ENCODE results near the gene CALML4.
"Not testable (repeated sequence)": the region's sequence is repeated elsewhere in the genome, so short reads cannot be mapped to it uniquely, and the experiment has no call there.

Gene CALML4

DNA sequence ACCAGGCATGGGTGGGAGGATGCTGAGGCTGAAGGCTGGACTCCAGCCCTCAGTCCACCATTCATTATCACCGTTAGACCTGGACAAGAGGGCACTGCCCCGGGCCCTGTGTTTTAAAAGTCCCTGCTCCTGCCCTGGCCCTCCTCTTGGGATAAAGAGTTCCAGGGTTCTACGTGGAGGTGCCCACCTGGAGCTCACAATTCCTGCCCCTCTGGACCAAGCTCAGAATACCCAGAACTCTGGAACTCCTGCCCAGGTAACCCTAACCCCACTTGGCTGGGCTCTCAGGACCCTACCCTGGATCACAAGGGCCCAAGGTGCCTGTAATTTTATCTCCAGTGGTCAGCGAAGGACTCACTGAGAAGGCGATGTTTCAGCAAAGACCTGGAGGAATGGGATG lies 1.2 kb downstream of the CALML4 start:
- H3K9me3 ChIP-seq (ENCODE audit: insufficient read depth, low read depth, low read length), result no peaks in the 10 kb centered on the region
- peaks cover 21% of the 10 kb centered on the region for H3K4me1 ChIP-seq (ENCODE audit: insufficient read depth, low read length)
- H3K4me3 ChIP-seq (ENCODE audit: low read length), result no peak overlapping the region
- no peak overlapping the region for H3K27ac ChIP-seq (ENCODE audit: low read length)
- H3K9ac ChIP-seq (ENCODE audit: low read depth, low read length), result no peak overlapping the region
- H3K27me3 ChIP-seq (ENCODE audit: insufficient read depth, low read length), result no peaks in the 10 kb centered on the region
- H3K36me3 ChIP-seq (ENCODE audit: insufficient read depth, low read depth, low read length), result 0 out of 2 replicates have a peak, but pooled peaks cover 3% of the 10 kb centered on the region

DNA sequence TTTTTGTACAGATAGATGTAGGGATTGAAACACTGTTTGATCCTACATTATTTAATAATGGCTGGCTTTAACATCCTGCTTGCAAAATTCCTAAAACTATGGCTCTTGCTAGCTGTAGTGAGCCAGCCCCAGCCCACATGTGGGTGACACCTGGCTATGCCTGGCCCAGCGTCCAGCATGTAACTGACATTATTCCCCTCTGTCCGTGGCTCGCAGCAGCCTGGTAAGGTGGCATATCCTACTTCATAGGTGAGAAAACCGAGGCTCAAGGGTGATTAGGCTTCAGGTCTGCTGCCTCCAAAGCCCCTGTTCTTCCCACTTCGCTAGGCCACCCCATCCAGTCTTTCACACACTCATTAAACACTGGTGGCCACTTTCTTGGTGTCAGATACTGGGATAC lies 1.6 kb downstream of the CALML4 start:
- no peak overlapping the region for H3K9ac ChIP-seq (ENCODE audit: low read depth, low read length)
- H3K4me1 ChIP-seq (ENCODE audit: insufficient read depth, low read length), result peaks cover 21% of the 10 kb centered on the region
- no peak overlapping the region for H3K27ac ChIP-seq (ENCODE audit: low read length)
- H3K9me3 ChIP-seq (ENCODE audit: insufficient read depth, low read depth, low read length), result no peaks in the 10 kb centered on the region
- H3K27me3 ChIP-seq (ENCODE audit: insufficient read depth, low read length), result no peaks in the 10 kb centered on the region
- H3K4me3 ChIP-seq (ENCODE audit: low read length), result no peak overlapping the region
- peaks cover 3% of the 10 kb centered on the region; the same call in 1 of the 2 replicates for H3K36me3 ChIP-seq (ENCODE audit: insufficient read depth, low read depth, low read length)

DNA sequence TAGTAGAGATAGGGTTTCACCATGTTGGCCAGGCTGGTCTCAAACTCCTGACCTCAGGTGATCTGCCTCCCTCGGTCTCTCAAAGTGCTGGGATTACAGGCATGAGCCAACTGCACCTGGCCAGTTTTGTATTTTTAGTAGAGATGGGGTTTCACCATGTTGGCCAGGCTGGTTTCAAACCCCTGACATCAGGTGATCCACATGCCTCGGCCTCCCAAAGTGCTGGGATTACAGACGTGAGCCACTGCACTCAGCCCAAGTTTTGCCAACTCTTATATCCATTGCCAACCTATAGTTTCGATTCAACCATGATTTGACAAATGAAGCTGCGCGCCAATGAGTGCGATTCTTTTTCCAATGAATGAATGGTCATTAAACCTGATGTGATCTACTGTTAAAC lies 2.1 kb downstream of the CALML4 start:
- not testable (repeated sequence) for H3K9me3 ChIP-seq (ENCODE audit: insufficient read depth, low read depth, low read length); H3K36me3 ChIP-seq (ENCODE audit: insufficient read depth, low read depth, low read length); H3K4me3 ChIP-seq (ENCODE audit: low read length); H3K27ac ChIP-seq (ENCODE audit: low read length); H3K9ac ChIP-seq (ENCODE audit: low read depth, low read length); H3K27me3 ChIP-seq (ENCODE audit: insufficient read depth, low read length)
- H3K4me1 ChIP-seq (ENCODE audit: insufficient read depth, low read length), result peaks cover 21% of the 10 kb centered on the region

DNA sequence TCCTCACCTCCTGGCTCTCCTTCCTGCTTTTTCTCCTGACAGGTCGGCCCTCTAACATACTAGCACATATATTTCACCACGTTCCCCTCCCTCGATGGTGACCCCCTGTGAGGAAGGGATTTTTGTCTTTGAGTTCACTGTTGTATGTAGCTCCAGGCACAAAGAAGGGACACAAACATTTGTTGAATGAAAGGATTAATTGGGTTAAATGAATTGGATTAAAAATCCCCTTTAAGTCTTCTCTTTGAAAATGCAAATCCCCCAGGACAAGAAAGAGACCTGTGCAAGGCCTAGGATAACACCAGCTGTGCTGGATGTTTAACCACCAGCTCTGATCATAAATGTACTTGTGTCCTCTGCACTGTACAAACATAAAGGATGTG lies 3.3 kb downstream of the CALML4 start:
- H3K9ac ChIP-seq (ENCODE audit: low read depth, low read length), result no peak overlapping the region
- no peak overlapping the region for H3K27ac ChIP-seq (ENCODE audit: low read length)
- H3K4me3 ChIP-seq (ENCODE audit: low read length), result no peak overlapping the region
- no peaks in the 10 kb centered on the region for H3K27me3 ChIP-seq (ENCODE audit: insufficient read depth, low read length)
- peaks cover 21% of the 10 kb centered on the region for H3K4me1 ChIP-seq (ENCODE audit: insufficient read depth, low read length)
- H3K9me3 ChIP-seq (ENCODE audit: insufficient read depth, low read depth, low read length), result no peaks in the 10 kb centered on the region
- peaks cover 5% of the 10 kb centered on the region; the same call in 1 of the 2 replicates for H3K36me3 ChIP-seq (ENCODE audit: insufficient read depth, low read depth, low read length)

DNA sequence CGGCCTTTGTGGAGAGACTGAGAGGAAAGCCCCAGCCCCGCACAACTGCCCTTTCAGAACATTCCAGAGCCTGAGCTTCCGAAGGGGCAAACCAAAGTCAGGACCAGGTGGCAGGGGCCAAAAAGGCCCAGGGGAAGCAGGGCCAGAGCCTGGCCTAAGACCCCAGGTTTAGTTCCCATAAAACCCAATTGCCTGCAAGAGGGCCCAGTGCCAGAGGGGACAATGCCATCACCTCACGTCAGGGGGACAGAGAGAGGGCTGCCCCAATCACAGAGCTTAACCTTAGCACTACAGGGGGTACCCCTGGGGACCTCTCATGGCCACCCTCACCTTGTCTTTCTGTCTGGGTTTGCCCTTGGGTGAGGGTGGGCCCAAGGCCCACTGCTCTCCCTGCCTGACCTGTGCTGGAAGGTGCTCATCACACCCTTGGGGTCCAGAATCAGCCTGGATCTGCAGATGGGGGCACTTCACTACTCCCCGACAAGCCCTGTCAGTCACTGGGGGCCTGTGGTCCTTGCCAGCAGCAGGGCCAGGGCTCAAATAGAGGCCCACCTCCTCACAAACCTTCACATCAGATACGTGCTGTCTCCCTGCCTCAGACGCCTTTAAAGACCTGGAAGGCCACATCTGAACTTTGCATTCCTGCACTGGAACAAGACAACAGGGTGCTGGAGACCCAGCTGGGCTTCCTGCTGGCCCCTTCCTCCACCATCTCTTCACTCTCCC lies 3.8 kb downstream of the CALML4 start:
- peaks cover 17% of the 10 kb centered on the region for H3K4me1 ChIP-seq (ENCODE audit: insufficient read depth, low read length)
- no peak overlapping the region for H3K27ac ChIP-seq (ENCODE audit: low read length)
- no peaks in the 10 kb centered on the region for H3K9me3 ChIP-seq (ENCODE audit: insufficient read depth, low read depth, low read length)
- H3K9ac ChIP-seq (ENCODE audit: low read depth, low read length), result no peak overlapping the region
- no peaks in the 10 kb centered on the region for H3K27me3 ChIP-seq (ENCODE audit: insufficient read depth, low read length)
- peaks cover 5% of the 10 kb centered on the region; the same call in 1 of the 2 replicates for H3K36me3 ChIP-seq (ENCODE audit: insufficient read depth, low read depth, low read length)
- no peak overlapping the region for H3K4me3 ChIP-seq (ENCODE audit: low read length)

DNA sequence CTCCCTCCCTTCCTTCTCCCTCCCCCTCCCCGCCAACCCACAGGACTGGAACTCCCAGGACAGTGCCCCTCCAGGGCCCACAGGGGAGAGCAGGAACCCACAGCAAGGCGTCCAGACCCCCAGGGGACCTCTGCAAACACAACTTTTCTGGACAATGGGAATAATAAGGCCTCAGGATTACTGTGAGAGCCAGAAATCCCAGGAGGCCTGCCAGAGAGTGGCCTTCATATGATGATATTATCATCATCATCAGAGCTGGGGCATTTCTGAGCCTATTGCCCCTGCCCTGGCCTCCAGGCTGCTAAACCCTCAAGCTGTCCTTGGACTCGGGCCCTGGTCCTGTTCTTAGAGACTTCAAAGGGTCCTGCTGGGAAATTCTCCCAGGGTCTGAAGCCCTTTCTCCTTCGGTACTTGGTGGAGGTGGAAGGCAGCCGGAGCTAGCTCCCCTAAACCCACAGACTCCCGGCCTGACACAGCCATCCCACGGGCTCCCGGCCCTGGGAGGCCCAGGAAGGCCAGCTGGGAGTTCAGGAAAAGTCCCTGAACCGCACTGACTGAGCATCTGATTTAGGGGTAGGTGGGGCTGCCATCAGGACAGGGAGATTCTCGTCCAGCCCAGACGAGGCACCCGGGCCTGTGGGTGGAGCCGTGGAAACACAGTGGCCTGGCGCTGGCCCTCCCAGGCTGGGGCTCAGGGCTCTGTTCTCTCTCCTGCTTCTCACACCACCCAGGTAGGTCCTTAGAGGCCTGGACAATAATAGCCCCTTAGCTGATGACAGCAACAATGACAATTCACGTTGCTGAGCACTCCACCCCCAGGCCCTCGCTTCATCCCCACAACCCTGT lies 4.9 kb downstream of the CALML4 start:
- Histone ChIP-seq H3K4me1 (ENCODE audit: insufficient read depth, low read length) (peaks cover 8% of the 10 kb centered on the region; the same call in 1 of the 2 replicates), H3K9me3 (ENCODE audit: insufficient read depth, low read depth, low read length) (no peaks in the 10 kb centered on the region), H3K36me3 (ENCODE audit: insufficient read depth, low read depth, low read length) (peaks cover 5% of the 10 kb centered on the region; the same call in 1 of the 2 replicates), H3K27ac (ENCODE audit: low read length) (no peak overlapping the region), H3K27me3 (ENCODE audit: insufficient read depth, low read length) (no peaks in the 10 kb centered on the region), H3K9ac (ENCODE audit: low read depth, low read length) (no peak overlapping the region), H3K4me3 (ENCODE audit: low read length) (no peak overlapping the region)

DNA sequence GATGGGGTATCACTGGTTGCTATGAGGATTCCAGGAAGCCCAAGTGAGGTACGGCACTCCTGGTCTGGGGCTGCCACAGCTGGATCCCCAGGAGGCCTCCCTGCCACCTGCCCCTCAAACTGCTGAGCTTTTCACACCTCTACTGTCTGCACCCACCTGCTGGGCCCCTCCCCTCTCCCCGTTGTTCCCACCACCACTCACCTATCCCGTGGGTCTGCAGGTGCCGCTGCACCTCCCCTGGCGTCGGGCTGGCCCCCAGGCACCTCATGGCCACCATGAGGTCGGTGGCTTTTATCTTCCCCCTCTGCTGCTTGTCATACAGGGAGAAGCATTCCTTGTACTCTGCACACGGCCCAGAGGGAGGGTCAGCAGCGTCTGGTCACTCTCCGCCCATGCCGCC lies 5.8 kb downstream of the CALML4 start:
- Histone ChIP-seq H3K9ac (ENCODE audit: low read depth, low read length) (no peak overlapping the region), H3K36me3 (ENCODE audit: insufficient read depth, low read depth, low read length) (peaks cover 5% of the 10 kb centered on the region; the same call in 1 of the 2 replicates), H3K27me3 (ENCODE audit: insufficient read depth, low read length) (no peaks in the 10 kb centered on the region), H3K4me1 (ENCODE audit: insufficient read depth, low read length) (peaks cover 8% of the 10 kb centered on the region; the same call in 1 of the 2 replicates), H3K4me3 (ENCODE audit: low read length) (no peak overlapping the region), H3K9me3 (ENCODE audit: insufficient read depth, low read depth, low read length) (no peaks in the 10 kb centered on the region), H3K27ac (ENCODE audit: low read length) (no peak overlapping the region)

DNA sequence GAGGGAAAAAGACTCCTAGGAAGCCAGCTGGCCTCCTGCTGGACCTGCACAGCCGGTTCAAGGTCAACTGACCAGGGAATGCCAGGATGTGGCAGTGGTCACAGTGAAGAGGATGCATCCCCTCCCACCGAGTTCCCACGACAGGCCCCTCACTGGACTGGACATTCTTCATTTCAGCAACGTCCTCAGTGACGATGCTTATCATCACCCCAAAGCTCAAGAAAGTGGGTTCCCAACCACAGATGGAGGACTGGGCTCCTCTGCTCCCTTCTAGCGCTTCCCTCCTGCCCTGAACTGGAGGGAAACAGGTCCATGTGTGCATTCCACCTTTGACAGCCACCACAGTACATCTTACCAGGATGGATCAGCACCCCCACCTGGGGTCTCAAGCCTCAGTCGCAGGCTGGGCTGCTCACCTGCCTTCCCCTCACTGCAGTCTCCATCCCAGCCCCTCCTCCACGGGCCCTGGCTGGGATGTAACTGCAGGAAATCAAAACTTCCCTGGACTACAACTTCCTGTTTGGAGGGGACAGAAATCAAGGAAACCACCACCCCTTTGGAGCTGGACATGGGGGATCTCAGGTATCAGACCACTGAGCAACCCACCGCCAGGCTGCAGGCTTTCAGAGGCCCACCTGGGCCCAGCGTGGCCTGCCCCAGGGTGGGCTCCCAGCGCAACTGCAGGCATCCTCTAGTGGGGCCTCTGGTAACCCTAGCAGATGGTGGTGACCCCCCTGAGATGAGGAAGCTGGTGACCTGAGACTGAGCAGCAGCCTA lies 7.3 kb downstream of the CALML4 start:
- H3K9me3 ChIP-seq (ENCODE audit: insufficient read depth, low read depth, low read length), result no peaks in the 10 kb centered on the region
- no peak overlapping the region for H3K4me3 ChIP-seq (ENCODE audit: low read length)
- no peak overlapping the region for H3K27ac ChIP-seq (ENCODE audit: low read length)
- H3K27me3 ChIP-seq (ENCODE audit: insufficient read depth, low read length), result no peaks in the 10 kb centered on the region
- H3K36me3 ChIP-seq (ENCODE audit: insufficient read depth, low read depth, low read length), result peaks cover 17% of the 10 kb centered on the region
- H3K9ac ChIP-seq (ENCODE audit: low read depth, low read length), result no peak overlapping the region
- peaks cover 8% of the 10 kb centered on the region; the same call in 1 of the 2 replicates for H3K4me1 ChIP-seq (ENCODE audit: insufficient read depth, low read length)

DNA sequence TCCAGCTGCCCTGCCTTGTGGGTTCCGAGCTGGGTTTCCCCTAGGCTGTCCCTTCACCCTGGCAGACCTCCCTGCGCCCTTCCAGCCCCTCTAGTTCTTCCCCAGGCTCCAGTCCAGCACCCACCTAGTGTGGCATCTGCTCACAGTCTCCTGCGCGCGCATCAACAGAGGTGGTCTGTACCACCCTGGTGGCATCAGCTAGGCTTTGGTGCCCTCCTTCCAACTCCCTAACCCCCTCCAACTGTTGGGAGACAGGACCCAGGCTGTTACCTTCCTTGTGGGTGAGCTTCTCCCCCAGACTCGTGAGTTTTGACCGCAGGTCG lies 8.0 kb downstream of the CALML4 start:
- peaks cover 25% of the 10 kb centered on the region for H3K36me3 ChIP-seq (ENCODE audit: insufficient read depth, low read depth, low read length)
- H3K9ac ChIP-seq (ENCODE audit: low read depth, low read length), result no peak overlapping the region
- H3K4me1 ChIP-seq (ENCODE audit: insufficient read depth, low read length), result peaks cover 5% of the 10 kb centered on the region; the same call in 1 of the 2 replicates
- H3K9me3 ChIP-seq (ENCODE audit: insufficient read depth, low read depth, low read length), result no peaks in the 10 kb centered on the region
- no peak overlapping the region for H3K27ac ChIP-seq (ENCODE audit: low read length)
- H3K4me3 ChIP-seq (ENCODE audit: low read length), result no peak overlapping the region
- no peaks in the 10 kb centered on the region for H3K27me3 ChIP-seq (ENCODE audit: insufficient read depth, low read length)

DNA sequence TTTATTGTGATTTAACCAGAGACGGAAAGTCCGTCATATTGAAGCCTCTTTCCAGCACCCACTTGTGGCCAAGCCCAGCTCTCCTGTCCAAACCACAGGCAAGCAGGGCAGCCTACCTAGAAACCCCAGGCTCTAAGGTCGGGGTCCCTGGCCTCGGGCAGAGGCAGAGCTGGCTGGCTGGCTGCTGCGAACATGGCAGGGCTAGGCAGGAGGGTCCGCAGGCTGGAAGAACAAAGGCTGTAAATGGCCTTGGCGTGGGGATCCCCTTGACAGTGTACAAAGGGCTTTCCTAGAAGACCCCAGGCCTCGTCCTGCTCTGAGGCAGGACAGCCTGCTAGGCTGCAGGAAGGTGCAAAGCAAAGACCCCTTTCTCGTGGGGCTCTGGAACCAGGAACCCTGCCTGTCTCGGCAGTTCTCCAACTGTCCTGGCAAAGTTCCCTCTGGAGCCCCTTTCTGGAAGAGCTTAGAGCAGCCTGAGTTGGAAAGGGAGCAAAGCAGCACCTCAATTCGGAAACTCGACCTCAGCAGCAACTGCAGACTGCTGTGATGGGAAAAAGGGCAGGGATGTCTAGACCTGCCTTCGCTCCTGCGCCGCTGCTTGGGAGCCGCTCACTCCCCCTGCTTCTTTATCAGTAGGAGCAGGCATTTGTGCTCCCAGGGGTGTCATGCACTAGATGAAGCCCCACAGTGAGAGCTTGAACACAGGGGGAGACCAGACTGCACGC lies 8.5 kb downstream of the CALML4 start:
- no peak overlapping the region for H3K9ac ChIP-seq (ENCODE audit: low read depth, low read length)
- H3K36me3 ChIP-seq (ENCODE audit: insufficient read depth, low read depth, low read length), result peaks cover 29% of the 10 kb centered on the region
- no peaks in the 10 kb centered on the region for H3K9me3 ChIP-seq (ENCODE audit: insufficient read depth, low read depth, low read length)
- no peak overlapping the region for H3K4me3 ChIP-seq (ENCODE audit: low read length)
- peaks cover 4% of the 10 kb centered on the region; the same call in 1 of the 2 replicates for H3K4me1 ChIP-seq (ENCODE audit: insufficient read depth, low read length)
- H3K27me3 ChIP-seq (ENCODE audit: insufficient read depth, low read length), result no peaks in the 10 kb centered on the region
- no peak overlapping the region for H3K27ac ChIP-seq (ENCODE audit: low read length)
